GM10248 (cell line): Measurements from ENCODE around the gene RARA.
A peak's percentile ranks its signal among the peaks of the same experiment; 100 is the strongest.
"Not testable (repeated sequence)": the region's sequence is repeated elsewhere in the genome, so short reads cannot be mapped to it uniquely, and the experiment has no call there.

Source experiments
- CTCF ChIA-PET: fragments of 300-600 bp; sonication (Branson Sonifier 250); formaldehyde crosslinking; extraction: SDS; loops from one replicate; lab custom pipeline; 2021; ENCODE audit warnings: antibody characterized with exemption; lab: Yijun Ruan, JAX
- POLR2A ChIA-PET: fragments of 350-650 bp; sonication (Branson Sonifier 250); formaldehyde crosslinking; extraction: SDS; loops from one replicate; lab custom pipeline; 2020; ENCODE audit warnings: antibody characterized with exemption; lab: Yijun Ruan, JAX
- DNase-seq: peaks from one replicate; pipeline ENCODE4 v3.0.0; 2012; ENCODE audit errors: extremely low spot score
- CTCF ChIP-seq: IDR thresholded peaks from 2 replicates; pipeline ENCODE4 v1.5.1; 2012; ENCODE audit warnings: mild to moderate bottlenecking, low read depth; ENCODE audit errors: extremely low read depth, missing control alignments, control extremely low read depth

RARA gene

GRCh38 chr17:40378966-40379365 is 70.0 kb downstream of the RARA start:
- TF ChIP-seq CTCF: no peak
- DNase-seq: no peak
- CTCF ChIA-PET: interaction anchor here (1.0 kb wide), 1 partner anchor 20 kb away, joined by 3 read pairs; no protein-coding TSS in a partner anchor
- POLR2A ChIA-PET: no interaction called here

- no peak for DNase-seq
- ChIA-PET CTCF (interaction anchor here (1.1 to 3.2 kb wide), 4 partner anchors 9 to 26 kb away, joined by 3 to 11 read pairs (median 4); no protein-coding TSS in a partner anchor), POLR2A (no interaction called here)
- no peak for TF ChIP-seq CTCF
Measured at GRCh38 chr17:40382251-40382650, 73.3 kb downstream of the RARA start.

- CTCF ChIA-PET, DNase-seq, POLR2A ChIA-PET: not testable (repeated sequence)
Measured at GRCh38 chr17:40386555-40386954, 77.6 kb downstream of the RARA start.

- DNase-seq: peak; percentile 31
- CTCF ChIA-PET: interaction anchor here (0.7 to 5.4 kb wide), 7 partner anchors 8 to 160 kb away, joined by 3 to 35 read pairs (median 5); no protein-coding TSS in a partner anchor
- TF ChIP-seq CTCF: peak; percentile 38
- POLR2A ChIA-PET: no interaction called here
Measured at GRCh38 chr17:40399185-40399584, 90.2 kb downstream of the RARA start.

- ChIA-PET POLR2A (no interaction called here), CTCF (interaction anchor here (0.6 to 1.7 kb wide), 2 partner anchors 9 to 10 kb away, joined by 5 to 6 read pairs; no protein-coding TSS in a partner anchor)
- DNase-seq: no peak
- no peak for TF ChIP-seq CTCF
Measured at GRCh38 chr17:40402668-40403067, 93.7 kb downstream of the RARA start.

- no peak for TF ChIP-seq CTCF
- ChIA-PET CTCF (interaction anchor here (1.7 kb wide), 1 partner anchor 9 kb away, joined by 6 read pairs; no protein-coding TSS in a partner anchor), POLR2A (no interaction called here)
- no peak for DNase-seq
Measured at GRCh38 chr17:40404003-40404402, 95.0 kb downstream of the RARA start.
